ENCODE data around the gene AGRP.

DNA sequence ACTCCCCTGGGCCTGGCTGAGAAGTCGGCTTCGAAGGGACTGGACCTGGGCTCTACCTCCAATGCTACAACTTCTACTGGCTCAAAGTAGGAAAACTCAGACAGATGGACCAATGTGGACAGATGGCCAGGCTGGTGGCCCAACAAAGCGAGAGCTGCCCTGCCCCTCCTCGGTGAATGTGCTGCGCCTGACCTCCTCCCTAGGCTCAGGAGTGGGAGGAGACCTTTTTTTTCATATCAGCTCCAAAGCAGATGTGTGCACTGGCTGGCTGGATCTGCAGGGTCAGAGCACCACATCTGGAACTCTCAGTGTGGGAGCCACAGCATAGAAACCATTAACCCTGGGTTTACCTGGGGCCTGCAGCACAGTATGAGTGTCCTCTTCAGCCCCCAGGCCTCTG lies 23.2 kb downstream of the AGRP start:
- TF ChIP-seq, protein P1, sequence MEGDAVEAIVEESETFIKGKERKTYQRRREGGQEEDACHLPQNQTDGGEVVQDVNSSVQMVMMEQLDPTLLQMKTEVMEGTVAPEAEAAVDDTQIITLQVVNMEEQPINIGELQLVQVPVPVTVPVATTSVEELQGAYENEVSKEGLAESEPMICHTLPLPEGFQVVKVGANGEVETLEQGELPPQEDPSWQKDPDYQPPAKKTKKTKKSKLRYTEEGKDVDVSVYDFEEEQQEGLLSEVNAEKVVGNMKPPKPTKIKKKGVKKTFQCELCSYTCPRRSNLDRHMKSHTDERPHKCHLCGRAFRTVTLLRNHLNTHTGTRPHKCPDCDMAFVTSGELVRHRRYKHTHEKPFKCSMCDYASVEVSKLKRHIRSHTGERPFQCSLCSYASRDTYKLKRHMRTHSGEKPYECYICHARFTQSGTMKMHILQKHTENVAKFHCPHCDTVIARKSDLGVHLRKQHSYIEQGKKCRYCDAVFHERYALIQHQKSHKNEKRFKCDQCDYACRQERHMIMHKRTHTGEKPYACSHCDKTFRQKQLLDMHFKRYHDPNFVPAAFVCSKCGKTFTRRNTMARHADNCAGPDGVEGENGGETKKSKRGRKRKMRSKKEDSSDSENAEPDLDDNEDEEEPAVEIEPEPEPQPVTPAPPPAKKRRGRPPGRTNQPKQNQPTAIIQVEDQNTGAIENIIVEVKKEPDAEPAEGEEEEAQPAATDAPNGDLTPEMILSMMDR (IDR thresholded peaks at IDR 0.05; ENCODE audit: borderline replicate concordance, extremely low read depth, low read length, poor library complexity, severe bottlenecking): no peak
- TF ChIP-seq EZH2 (IDR thresholded peaks at IDR 0.05; ENCODE audit: borderline replicate concordance, low read depth, low read length, severe bottlenecking): no peak
